Measurements from ENCODE around the gene CATSPERE. TPM values are rescaled to one million over a fixed set of nuclear protein-coding genes. Genes with fewer than 3 reads are reported as not detected.
"Not testable (repeated sequence)": the region's sequence is repeated elsewhere in the genome, so short reads cannot be mapped to it uniquely, and the experiment has no call there.

Gene CATSPERE
- total RNA-seq, 1 donor from 2014 or later = 0.50 TPM

GRCh38 chr1:244499484-244499883 is 38.4 kb downstream of the CATSPERE start:
- ATAC-seq; intact Hi-C loops (cut with micrococcal nuclease): not testable (repeated sequence)

GRCh38 chr1:244500515-244500914 is 39.4 kb downstream of the CATSPERE start:
- intact Hi-C loops (cut with micrococcal nuclease); DNase-seq; ATAC-seq: not testable (repeated sequence)

More at GRCh38 chr1:244499484-244499883, 38.4 kb downstream of the CATSPERE start:
- not testable (repeated sequence) for DNase-seq

GRCh38 chr1:244502630-244503029 is 41.6 kb downstream of the CATSPERE start:
- DNase-seq (no peak), ATAC-seq (no peak)
- intact Hi-C loops (cut with micrococcal nuclease) = no loop called here

GRCh38 chr1:244513493-244513892 is 52.4 kb downstream of the CATSPERE start:
- DNase-seq (no peak), ATAC-seq (no peak)
- intact Hi-C loops (cut with micrococcal nuclease) = no loop called here

GRCh38 chr1:244515680-244516079 is 54.6 kb downstream of the CATSPERE start:
- intact Hi-C loops (cut with micrococcal nuclease) = no loop called here
- DNase-seq = no peak
- no peak for ATAC-seq

GRCh38 chr1:244536316-244536715 is 75.2 kb downstream of the CATSPERE start:
- intact Hi-C loops (cut with micrococcal nuclease) = no loop called here
- no peak for DNase-seq
- no peak for ATAC-seq

GRCh38 chr1:244545511-244545910 is 84.4 kb downstream of the CATSPERE start:
- ATAC-seq (no peak), DNase-seq (no peak)
- intact Hi-C loops (cut with micrococcal nuclease) = no loop called here

- no peak for ATAC-seq
- DNase-seq = no peak
Observed at GRCh38 chr1:244548558-244549115, 87.6 kb downstream of the CATSPERE start.

GRCh38 chr1:244552336-244552735 is 91.3 kb downstream of the CATSPERE start:
- intact Hi-C loops (cut with micrococcal nuclease) = no loop called here
- ATAC-seq (no peak), DNase-seq (no peak)

More at GRCh38 chr1:244548558-244549115, 87.6 kb downstream of the CATSPERE start:
- intact Hi-C loops (cut with micrococcal nuclease) = no loop called here

- ATAC-seq (no peak), DNase-seq (no peak)
- intact Hi-C loops (cut with micrococcal nuclease) = no loop called here
Observed at GRCh38 chr1:244556263-244556662, 95.2 kb downstream of the CATSPERE start.

- no peak for ATAC-seq
- intact Hi-C loops (cut with micrococcal nuclease) = no loop called here
- no peak for DNase-seq
Observed at GRCh38 chr1:244557565-244557964, 96.5 kb downstream of the CATSPERE start.

- no peak for DNase-seq
- intact Hi-C loops (cut with micrococcal nuclease) = no loop called here
- no peak for ATAC-seq
Observed at GRCh38 chr1:244559561-244559960, 98.5 kb downstream of the CATSPERE start.

GRCh38 chr1:244562877-244563276 is 101.8 kb downstream of the CATSPERE start:
- DNase-seq; intact Hi-C loops (cut with micrococcal nuclease); ATAC-seq: not testable (repeated sequence)

GRCh38 chr1:244573768-244574167 is 112.7 kb downstream of the CATSPERE start:
- DNase-seq (no peak), ATAC-seq (no peak)
- intact Hi-C loops (cut with micrococcal nuclease) = no loop called here

GRCh38 chr1:244576259-244576892 is 115.3 kb downstream of the CATSPERE start:
- ATAC-seq (no peak), DNase-seq (no peak)
- intact Hi-C loops (cut with micrococcal nuclease) = no loop called here

- DNase-seq; intact Hi-C loops (cut with micrococcal nuclease); ATAC-seq: not testable (repeated sequence)
Observed at GRCh38 chr1:244578205-244578604, 117.1 kb downstream of the CATSPERE start.

- ATAC-seq = no peak
- DNase-seq = no peak
- intact Hi-C loops (cut with micrococcal nuclease) = no loop called here
Observed at GRCh38 chr1:244583358-244583982, 122.4 kb downstream of the CATSPERE start.

GRCh38 chr1:244585867-244586266 is 124.8 kb downstream of the CATSPERE start:
- DNase-seq = no peak
- ATAC-seq = no peak
- intact Hi-C loops (cut with micrococcal nuclease) = no loop called here

- intact Hi-C loops (cut with micrococcal nuclease) = no loop called here
- DNase-seq = no peak
- no peak for ATAC-seq
Observed at GRCh38 chr1:244590670-244591069, 129.6 kb downstream of the CATSPERE start.

- no peak for ATAC-seq
- intact Hi-C loops (cut with micrococcal nuclease) = no loop called here
- no peak for DNase-seq
Observed at GRCh38 chr1:244598611-244599010, 137.5 kb downstream of the CATSPERE start.

- DNase-seq = no peak
- intact Hi-C loops (cut with micrococcal nuclease) = no loop called here
- no peak for ATAC-seq
Observed at GRCh38 chr1:244599937-244600350, 138.9 kb downstream of the CATSPERE start.
